ENCODE results near the gene PTGER3.

Gene PTGER3

DNA sequence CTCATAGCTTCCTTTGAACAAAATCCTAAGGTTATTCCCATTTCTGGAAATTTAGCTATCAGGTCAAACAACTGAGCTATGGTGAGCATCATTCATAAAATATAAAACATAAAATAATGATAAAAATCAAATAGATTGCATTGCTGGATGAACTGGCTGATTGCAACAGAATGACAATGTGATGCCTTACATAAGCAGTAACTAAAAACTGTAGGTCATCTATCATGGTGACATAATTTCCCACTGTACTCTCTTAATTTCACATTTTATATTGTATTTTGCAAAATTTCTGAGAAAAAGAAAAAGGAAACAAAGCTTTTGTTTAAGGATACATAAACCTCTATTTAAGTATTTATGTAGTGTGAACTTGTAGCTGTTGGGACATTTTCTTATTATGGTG lies 4.6 kb downstream of the PTGER3 start:
- no peak overlapping the region for H3K4me3 ChIP-seq (replicated peaks in 1 of 2; ENCODE audit: low read depth in 2 of 2, low read length in 2 of 2)
- TF ChIP-seq, protein P1, sequence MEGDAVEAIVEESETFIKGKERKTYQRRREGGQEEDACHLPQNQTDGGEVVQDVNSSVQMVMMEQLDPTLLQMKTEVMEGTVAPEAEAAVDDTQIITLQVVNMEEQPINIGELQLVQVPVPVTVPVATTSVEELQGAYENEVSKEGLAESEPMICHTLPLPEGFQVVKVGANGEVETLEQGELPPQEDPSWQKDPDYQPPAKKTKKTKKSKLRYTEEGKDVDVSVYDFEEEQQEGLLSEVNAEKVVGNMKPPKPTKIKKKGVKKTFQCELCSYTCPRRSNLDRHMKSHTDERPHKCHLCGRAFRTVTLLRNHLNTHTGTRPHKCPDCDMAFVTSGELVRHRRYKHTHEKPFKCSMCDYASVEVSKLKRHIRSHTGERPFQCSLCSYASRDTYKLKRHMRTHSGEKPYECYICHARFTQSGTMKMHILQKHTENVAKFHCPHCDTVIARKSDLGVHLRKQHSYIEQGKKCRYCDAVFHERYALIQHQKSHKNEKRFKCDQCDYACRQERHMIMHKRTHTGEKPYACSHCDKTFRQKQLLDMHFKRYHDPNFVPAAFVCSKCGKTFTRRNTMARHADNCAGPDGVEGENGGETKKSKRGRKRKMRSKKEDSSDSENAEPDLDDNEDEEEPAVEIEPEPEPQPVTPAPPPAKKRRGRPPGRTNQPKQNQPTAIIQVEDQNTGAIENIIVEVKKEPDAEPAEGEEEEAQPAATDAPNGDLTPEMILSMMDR (IDR thresholded peaks at IDR 0.05; ENCODE audit: low read depth, low read length): no peak
- DNase-seq (ENCODE audit: low read depth in 2 of 2): no peak

DNA sequence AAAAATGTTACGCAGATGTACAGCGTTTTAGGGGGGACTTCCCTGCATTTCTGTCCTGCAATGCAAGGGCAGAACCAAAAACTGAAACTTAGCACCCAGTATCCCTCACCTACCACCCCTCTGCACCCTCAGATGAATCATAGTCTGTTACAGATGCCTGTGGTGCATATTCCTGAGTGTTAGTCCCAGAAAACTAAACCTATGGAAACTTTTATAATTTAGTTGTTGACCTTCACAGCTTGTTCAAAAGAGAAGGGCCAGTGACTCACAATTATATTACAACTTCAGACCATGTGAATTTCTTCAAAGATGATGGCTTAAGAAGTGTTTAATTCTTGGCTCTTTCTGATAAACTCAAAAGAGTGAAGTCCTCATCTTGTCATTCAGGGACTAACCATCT lies 5.8 kb downstream of the PTGER3 start:
- TF ChIP-seq, protein P1 (IDR thresholded peaks at IDR 0.05; ENCODE audit: low read depth, low read length): no peak
- DNase-seq (ENCODE audit: low read depth in 2 of 2): no peak

DNA sequence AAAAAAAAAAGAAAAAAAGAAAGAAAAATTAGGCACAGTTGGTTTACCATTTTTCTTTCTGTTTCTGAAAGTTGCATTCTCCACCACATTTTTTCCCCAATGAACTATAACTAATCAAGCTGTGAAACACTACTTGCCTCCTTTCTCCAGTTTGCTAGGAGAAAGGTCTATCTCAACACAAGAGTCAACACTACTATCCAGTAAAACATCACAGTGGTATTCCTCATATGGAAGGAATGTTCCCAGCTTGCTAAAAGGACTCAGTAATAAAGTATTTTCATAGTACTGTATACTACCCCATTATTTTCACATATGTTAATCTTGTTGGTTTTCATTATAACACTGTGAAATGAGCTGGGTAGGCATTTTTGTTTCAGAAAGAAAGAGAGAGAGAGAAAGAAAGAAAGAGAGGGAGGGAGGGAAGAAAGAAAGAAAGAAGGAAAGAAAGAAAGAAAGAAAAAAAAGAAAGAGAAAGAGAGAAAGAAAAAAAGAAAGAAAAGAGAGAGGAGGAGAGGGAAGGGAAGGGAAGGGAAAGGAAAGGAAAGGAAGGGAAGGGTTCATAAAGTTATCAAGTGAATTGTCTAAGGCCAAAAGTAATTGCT lies 7.9 kb downstream of the PTGER3 start:
- DNase-seq (ENCODE audit: low read depth in 2 of 2): no peak
- TF ChIP-seq, protein P1 (IDR thresholded peaks at IDR 0.05; ENCODE audit: low read depth, low read length): no peak
- no peak overlapping the region for H3K4me3 ChIP-seq (replicated peaks in 1 of 2; ENCODE audit: low read depth in 2 of 2, low read length in 2 of 2)

More for the DNA sequence above, 5.8 kb downstream of the PTGER3 start:
- no peak overlapping the region for H3K4me3 ChIP-seq (replicated peaks in 1 of 2; ENCODE audit: low read depth in 2 of 2, low read length in 2 of 2)

DNA sequence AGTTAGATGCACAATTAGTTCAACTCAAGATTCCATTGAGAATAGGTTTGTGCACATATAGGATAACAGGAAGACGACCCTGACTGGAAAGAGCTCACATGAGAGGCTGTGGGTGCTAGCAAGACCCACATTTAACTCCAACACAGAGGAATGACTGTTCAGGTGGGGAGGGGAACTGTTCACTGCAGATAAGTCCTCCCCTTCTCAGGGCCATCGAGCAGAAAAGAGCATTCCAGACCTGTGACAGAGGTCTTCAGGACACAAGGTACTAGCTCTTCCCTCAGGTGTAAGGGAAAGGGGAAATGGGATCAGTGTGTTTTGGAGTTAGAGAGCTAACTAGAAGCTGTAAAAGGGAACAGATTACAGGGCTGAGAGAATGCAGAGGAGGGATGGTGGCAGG lies 8.7 kb downstream of the PTGER3 start:
- H3K4me3 ChIP-seq (replicated peaks in 1 of 2; ENCODE audit: low read depth in 2 of 2, low read length in 2 of 2): no peak overlapping the region
- TF ChIP-seq, protein P1 (IDR thresholded peaks at IDR 0.05; ENCODE audit: low read depth, low read length): no peak
- no peak for DNase-seq (ENCODE audit: low read depth in 2 of 2)

DNA sequence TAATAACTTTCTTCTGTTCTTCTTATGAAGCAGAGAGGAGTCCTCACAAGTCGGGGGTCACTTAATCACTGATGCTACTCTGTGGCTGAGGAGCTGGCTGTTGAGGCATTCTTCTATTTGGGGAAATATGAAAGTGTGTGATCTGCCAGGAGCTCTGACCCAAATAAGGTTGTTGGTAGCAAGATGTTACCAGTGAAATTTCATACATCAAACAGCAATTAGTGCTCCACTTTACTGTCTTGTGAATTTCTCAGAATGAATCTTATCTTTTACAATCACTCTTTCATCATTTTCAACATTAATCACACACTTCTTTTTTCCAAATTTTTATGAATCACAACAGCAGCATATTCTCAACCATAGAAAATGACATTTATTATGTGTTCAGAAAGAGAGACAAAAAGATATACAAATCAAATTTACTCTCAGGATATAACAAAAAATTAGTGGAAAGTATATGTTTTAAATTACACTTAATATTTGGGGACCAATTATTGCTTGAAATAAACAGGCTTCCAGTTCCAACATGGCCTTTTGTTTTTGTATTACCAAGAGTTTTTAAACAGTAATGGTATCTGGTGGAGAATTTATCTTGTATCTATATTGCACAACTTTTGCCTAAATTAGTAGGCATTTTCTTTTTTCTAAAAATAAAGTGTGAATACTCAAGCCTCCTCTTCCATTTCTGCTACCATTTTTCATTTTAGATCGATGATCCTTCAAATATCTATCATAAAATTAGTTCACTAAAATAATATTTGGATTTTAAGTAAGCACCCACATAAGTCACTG lies 9.6 kb downstream of the PTGER3 start:
- TF ChIP-seq, protein P1 (IDR thresholded peaks at IDR 0.05; ENCODE audit: low read depth, low read length): no peak
- no peak for DNase-seq (ENCODE audit: low read depth in 2 of 2)
- H3K4me3 ChIP-seq (replicated peaks in 1 of 2; ENCODE audit: low read depth in 2 of 2, low read length in 2 of 2): no peak overlapping the region

DNA sequence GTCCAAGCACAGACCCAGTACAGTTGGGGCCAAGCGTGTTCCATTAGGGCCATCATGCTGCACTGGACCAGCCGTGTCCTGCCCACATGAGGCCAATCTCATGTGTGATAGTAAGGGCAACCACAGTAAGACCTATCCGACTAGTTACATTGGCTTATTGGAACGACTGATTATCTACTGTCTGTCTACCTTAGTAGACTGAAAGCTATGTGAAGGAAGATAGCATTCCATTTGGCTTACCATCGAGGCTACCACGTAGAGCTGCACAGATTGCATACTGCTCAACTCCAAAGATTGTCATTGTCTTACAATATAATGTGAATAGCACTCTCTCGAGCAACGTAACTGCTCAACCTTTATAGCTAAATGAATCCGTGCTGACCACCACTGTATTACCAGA lies 10.6 kb downstream of the PTGER3 start:
- DNase-seq (ENCODE audit: low read depth in 2 of 2): no peak
- no peak overlapping the region for H3K4me3 ChIP-seq (replicated peaks in 1 of 2; ENCODE audit: low read depth in 2 of 2, low read length in 2 of 2)
- TF ChIP-seq, protein P1 (IDR thresholded peaks at IDR 0.05; ENCODE audit: low read depth, low read length): no peak

Data from cardiac fibroblast (primary cell).